Measurements from ENCODE around the gene ESPNL. TPM values are rescaled to one million over a fixed set of nuclear protein-coding genes. Genes with fewer than 3 reads are reported as not detected.
A peak's percentile ranks its signal among the peaks of the same experiment; 100 is the strongest.
"Not testable (repeated sequence)": the region's sequence is repeated elsewhere in the genome, so short reads cannot be mapped to it uniquely, and the experiment has no call there.

ESPNL gene, protein sequence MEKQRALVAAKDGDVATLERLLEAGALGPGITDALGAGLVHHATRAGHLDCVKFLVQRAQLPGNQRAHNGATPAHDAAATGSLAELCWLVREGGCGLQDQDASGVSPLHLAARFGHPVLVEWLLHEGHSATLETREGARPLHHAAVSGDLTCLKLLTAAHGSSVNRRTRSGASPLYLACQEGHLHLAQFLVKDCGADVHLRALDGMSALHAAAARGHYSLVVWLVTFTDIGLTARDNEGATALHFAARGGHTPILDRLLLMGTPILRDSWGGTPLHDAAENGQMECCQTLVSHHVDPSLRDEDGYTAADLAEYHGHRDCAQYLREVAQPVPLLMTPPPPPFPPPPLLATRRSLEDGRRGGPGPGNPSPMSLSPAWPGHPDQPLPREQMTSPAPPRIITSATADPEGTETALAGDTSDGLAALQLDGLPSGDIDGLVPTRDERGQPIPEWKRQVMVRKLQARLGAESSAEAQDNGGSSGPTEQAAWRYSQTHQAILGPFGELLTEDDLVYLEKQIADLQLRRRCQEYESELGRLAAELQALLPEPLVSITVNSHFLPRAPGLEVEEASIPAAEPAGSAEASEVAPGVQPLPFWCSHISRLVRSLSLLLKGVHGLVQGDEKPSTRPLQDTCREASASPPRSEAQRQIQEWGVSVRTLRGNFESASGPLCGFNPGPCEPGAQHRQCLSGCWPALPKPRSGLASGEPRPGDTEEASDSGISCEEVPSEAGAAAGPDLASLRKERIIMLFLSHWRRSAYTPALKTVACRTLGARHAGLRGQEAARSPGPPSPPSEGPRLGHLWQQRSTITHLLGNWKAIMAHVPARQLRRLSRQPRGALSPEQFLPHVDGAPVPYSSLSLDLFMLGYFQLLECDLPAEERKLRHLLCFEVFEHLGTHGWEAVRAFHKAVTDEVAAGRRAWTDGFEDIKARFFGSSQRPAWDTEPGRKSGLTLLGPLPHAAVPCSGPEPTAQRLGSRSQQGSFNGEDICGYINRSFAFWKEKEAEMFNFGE
- not detected for total RNA-seq
- long read RNA-seq: 0 reads

- ATAC-seq (no peak), DNase-seq (ENCODE audit: missing footprints) (peak; percentile 64)
- intact Hi-C loops (cut with DNase I): no loop called here
Observed at GRCh38 chr2:238100049-238100820, at the start of gene ESPNL. ESPNL (plus strand) TSS chr2:238100340; CDS start chr2:238100420, 80 bp downstream.

GRCh38 chr2:238053191-238053776 is 46.9 kb upstream of the ESPNL start:
- intact Hi-C loops (cut with DNase I): no loop called here
- ATAC-seq (no peak), DNase-seq (ENCODE audit: missing footprints) (no peak)

GRCh38 chr2:238055841-238056240 is 44.3 kb upstream of the ESPNL start:
- DNase-seq (ENCODE audit: missing footprints): no peak
- intact Hi-C loops (cut with DNase I): no loop called here
- ATAC-seq: no peak

GRCh38 chr2:238057696-238058575 is 42.2 kb upstream of the ESPNL start:
- DNase-seq (ENCODE audit: missing footprints); ATAC-seq; intact Hi-C loops (cut with DNase I): not testable (repeated sequence)

DNA sequence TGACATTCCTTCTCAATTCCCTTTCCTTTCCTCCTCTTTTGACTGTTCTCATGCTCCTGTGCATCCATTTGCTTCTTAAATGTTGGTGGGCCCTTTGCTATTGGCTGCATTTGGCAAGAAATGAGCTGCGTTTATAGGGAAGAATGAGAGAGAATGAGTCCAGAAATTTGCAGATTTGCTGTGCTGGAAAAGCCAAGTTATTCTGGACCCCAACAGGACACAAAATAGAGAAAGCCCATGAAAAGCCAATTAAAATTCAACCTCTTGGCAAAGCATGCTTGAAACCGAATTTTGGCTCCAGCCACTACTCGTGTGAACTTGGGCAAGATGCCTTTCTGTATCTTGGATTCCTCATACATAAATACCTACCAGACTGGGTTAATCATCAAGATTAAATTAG is 40.6 kb upstream of the ESPNL start:
- intact Hi-C loops (cut with DNase I): no loop called here
- DNase-seq (ENCODE audit: missing footprints) (no peak), ATAC-seq (no peak)

DNA sequence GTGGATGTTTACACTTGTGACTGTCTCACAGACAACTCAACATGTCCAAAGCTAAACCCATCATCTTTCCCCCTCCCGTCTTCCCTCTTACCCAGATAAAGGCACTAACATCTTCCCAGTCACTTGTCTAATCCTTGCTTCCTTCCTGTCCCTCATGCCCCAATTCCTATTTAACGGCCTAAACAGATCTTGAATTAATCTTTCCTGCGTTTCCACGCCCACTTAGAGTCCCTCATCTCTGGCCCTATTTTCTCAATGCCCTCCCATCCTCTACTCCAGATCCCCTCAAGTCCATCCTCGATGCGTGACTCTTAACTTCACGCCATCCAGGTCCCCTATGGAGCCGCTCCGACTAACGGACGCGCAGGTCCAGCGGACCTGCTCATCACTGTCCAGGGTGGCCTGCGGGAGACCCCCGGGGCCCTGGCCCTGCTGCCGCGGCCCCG is 40.0 kb upstream of the ESPNL start:
- ATAC-seq: no peak

GRCh38 chr2:238060542-238061314 is 39.4 kb upstream of the ESPNL start, which contains the start of gene SCLY:
SCLY (plus strand) TSS chr2:238061001; CDS start chr2:238061055, 54 bp downstream.
- peak; percentile 98 for DNase-seq (ENCODE audit: missing footprints)
- ATAC-seq: peak; percentile 99
- intact Hi-C loops (cut with DNase I): loop anchor here (1.0 to 2.0 kb wide), 3 partner anchors 79 to 142 kb away; partner anchors contain the start of genes ILKAP and UBE2F

More for the DNA sequence above, 40.0 kb upstream of the ESPNL start:
- DNase-seq (ENCODE audit: missing footprints): no peak
- intact Hi-C loops (cut with DNase I): loop anchor here (1.0 to 2.0 kb wide), 3 partner anchors 79 to 143 kb away; partner anchors contain the start of genes ILKAP and UBE2F

GRCh38 chr2:238061315-238062202 is 38.6 kb upstream of the ESPNL start:
- ATAC-seq (no peak), DNase-seq (ENCODE audit: missing footprints) (no peak)
- intact Hi-C loops (cut with DNase I): loop anchor here (2.0 kb wide), 2 partner anchors 95 to 141 kb away; partner anchors contain the start of genes ILKAP and UBE2F

GRCh38 chr2:238063414-238064189 is 36.5 kb upstream of the ESPNL start:
- intact Hi-C loops (cut with DNase I): no loop called here
- ATAC-seq: no peak

GRCh38 chr2:238064376-238064775 is 35.8 kb upstream of the ESPNL start:
- no peak for DNase-seq (ENCODE audit: missing footprints)
- intact Hi-C loops (cut with DNase I): no loop called here
- no peak for ATAC-seq

More at GRCh38 chr2:238063414-238064189, 36.5 kb upstream of the ESPNL start:
- DNase-seq (ENCODE audit: missing footprints): no peak

DNA sequence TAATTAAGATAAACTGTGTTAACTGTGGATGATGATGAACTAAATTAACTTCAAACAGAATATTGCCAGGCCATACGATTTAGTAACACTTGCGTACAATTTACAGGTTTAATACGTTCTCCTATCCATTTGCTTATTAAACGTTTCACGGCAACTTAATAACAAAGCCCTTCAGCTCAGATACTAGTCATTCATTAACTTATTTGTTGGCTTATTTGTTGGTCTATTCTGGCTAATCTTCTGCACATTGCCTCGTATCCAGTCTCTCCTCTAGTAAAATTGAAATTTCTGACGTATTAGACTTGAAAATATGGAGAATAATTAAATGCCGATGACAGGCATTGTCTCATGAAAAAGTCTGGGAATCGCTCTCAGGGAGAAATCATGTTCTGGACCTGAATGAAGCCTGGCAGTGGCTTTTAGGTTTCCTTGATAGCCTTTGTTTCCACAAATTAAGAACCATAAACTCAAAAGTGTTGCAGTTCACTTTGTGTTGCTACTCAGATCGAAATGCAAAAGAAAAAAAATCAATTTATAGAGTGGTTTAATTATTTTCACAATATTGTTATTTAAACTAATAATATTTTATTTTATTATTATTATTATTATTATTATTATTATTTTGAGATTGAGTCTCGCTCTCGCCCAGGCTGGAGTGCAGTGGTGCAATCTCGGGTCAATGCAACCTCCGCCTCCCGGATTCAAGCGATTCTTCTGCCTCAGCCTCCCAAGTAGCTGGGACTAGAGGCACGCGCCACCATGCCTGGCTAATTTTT is 34.9 kb upstream of the ESPNL start:
- DNase-seq (ENCODE audit: missing footprints) (no peak), ATAC-seq (no peak)
- intact Hi-C loops (cut with DNase I): no loop called here

DNA sequence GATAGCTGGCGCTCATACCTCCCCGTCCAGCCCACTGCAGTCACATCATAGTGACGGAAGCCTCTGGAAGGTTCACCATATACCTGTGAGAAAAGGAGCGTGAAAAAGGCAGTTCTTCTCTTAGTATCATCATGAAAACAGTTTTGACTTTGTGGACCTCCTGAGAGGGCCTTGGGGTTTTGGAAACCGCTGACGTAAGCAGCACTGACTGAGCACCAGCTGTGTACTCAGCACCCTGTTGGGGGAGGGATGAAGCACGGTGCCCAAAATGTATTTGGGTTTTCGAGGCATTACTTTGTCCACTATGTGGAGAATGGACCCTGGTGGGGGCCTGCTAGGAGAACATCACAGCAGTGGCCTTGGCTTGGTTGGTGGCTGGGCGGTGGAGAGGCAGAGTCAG is 33.9 kb upstream of the ESPNL start:
- intact Hi-C loops (cut with DNase I): no loop called here
- DNase-seq (ENCODE audit: missing footprints): no peak
- no peak for ATAC-seq

GRCh38 chr2:238066718-238067117 is 33.4 kb upstream of the ESPNL start:
- intact Hi-C loops (cut with DNase I); DNase-seq (ENCODE audit: missing footprints): not testable (repeated sequence)

GRCh38 chr2:238067939-238068338 is 32.2 kb upstream of the ESPNL start:
- no peak for DNase-seq (ENCODE audit: missing footprints)
- ATAC-seq: no peak
- intact Hi-C loops (cut with DNase I): no loop called here

More at GRCh38 chr2:238066718-238067117, 33.4 kb upstream of the ESPNL start:
- ATAC-seq: not testable (repeated sequence)

Measured in Right ventricle myocardium inferior (tissue), 1 donor.